Stimulated activated CD4-positive, alpha-beta T cell treated with anti-CD3 and anti-CD28 coated beads, Interleukin-1b, Interleukin-23, amount 100 ng/mL, for 4 hours (primary cell): Measurements from ENCODE around the gene POLD2.
"Not testable (repeated sequence)": the region's sequence is repeated elsewhere in the genome, so short reads cannot be mapped to it uniquely, and the experiment has no call there.

Experiments used
- DNase-seq, 2 donors: peaks; one replicate each; pipeline ENCODE4 v3.0.0-alpha.2; 2020; ENCODE audit warnings: low read depth in 2 of 2

The POLD2 gene

GRCh38 chr7:44139311-44140010 is 16.1 kb upstream of the POLD2 start:
- DNase-seq = no peak

- DNase-seq = no peak
These were observed 15.3 kb upstream of the POLD2 start for GRCh38 chr7:44138698-44139097.

- DNase-seq = no peak
These were observed 13.4 kb upstream of the POLD2 start for GRCh38 chr7:44136731-44137130.

GRCh38 chr7:44134943-44135628 is 11.7 kb upstream of the POLD2 start:
- no peak for DNase-seq

- DNase-seq = no peak
These were observed 9.9 kb upstream of the POLD2 start for GRCh38 chr7:44133295-44133694.

GRCh38 chr7:44132039-44132438 is 8.7 kb upstream of the POLD2 start:
- no peak for DNase-seq

- no peak for DNase-seq
These were observed 8.1 kb upstream of the POLD2 start for GRCh38 chr7:44131173-44132029.

GRCh38 chr7:44128721-44129582 is 5.6 kb upstream of the POLD2 start:
- DNase-seq = no peak

- no peak for DNase-seq
These were observed 3.8 kb upstream of the POLD2 start for GRCh38 chr7:44127161-44127560.

- not testable (repeated sequence) for DNase-seq
These were observed 3.2 kb upstream of the POLD2 start for GRCh38 chr7:44126574-44126973.

GRCh38 chr7:44124822-44125202 is 1.5 kb upstream of the POLD2 start:
- DNase-seq = no peak

- no peak for DNase-seq
These were observed 819 bp downstream of the POLD2 start for GRCh38 chr7:44122529-44122928.

GRCh38 chr7:44121761-44122420 is 1.5 kb downstream of the POLD2 start:
- DNase-seq = no peak

GRCh38 chr7:44120395-44120794 is 3.0 kb downstream of the POLD2 start:
- no peak for DNase-seq

GRCh38 chr7:44119829-44120380 is 3.4 kb downstream of the POLD2 start:
- no peak for DNase-seq

- DNase-seq = no peak
These were observed 5.4 kb downstream of the POLD2 start for GRCh38 chr7:44117801-44118429.

- DNase-seq = no peak
These were observed 6.3 kb downstream of the POLD2 start for GRCh38 chr7:44116789-44117666.

GRCh38 chr7:44116087-44116788 is 7.1 kb downstream of the POLD2 start:
- DNase-seq = no peak
